Stimulated activated CD4-positive, alpha-beta T cell treated with anti-CD3 and anti-CD28 coated beads, Interleukin-15, amount 100 ng/mL, for 48 hours (primary cell): ENCODE measurements around the gene CUX1.

ENCODE experiments used
- DNase-seq, 2 donors: peaks; one replicate each; pipeline ENCODE4 v3.0.0-alpha.2; 2020; ENCODE audit warnings: low read depth in 2 of 2

Gene CUX1

GRCh38 chr7:101935521-101936141 lies 118.2 kb downstream of the CUX1 start:
- no peak for DNase-seq

- no peak for DNase-seq
Observed at GRCh38 chr7:101936223-101936610, 118.8 kb downstream of the CUX1 start.

GRCh38 chr7:101936611-101937231 lies 119.3 kb downstream of the CUX1 start:
- no peak for DNase-seq

DNA sequence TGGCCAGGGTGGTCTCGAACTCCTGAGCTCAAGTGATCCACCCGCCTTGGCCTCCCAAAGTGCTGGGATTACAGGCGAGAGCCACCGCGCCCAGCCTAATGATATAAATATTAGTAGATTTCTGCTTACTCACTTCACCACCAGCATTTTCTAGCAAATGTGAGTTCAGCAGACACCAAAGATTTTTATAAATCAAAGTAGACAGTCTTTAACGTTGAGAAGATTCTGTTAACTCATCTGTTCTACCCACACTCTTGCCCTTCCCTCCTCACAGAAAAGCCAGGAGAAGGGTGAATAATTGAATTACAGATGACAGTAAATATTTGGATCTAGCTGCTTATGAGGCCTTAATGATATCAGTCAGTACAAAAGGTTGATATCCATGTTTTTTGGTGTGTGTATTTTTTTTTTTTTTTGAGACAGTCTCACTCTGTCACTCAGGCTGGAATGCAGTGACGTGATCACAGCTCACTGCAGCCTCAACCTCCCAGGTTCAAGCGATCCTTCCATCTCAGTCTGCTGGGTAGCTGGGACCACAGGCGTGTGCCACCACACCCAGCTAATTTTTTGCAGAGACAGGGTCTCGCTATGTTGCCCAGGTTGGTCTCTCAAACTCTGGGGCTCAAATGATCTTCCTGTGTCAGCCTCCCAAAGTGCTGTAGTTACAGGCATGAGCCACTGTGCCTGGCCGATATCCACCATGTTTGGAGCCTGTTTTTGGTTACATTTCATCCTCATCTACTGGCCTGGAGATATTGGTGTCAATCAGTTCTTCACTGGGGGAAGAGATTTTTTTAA lies 120.5 kb downstream of the CUX1 start:
- DNase-seq: no peak

GRCh38 chr7:101939136-101939695 lies 121.8 kb downstream of the CUX1 start:
- no peak for DNase-seq

GRCh38 chr7:101940151-101940550 lies 122.7 kb downstream of the CUX1 start:
- DNase-seq: no peak

- DNase-seq: no peak
Observed at GRCh38 chr7:101940830-101941229, 123.4 kb downstream of the CUX1 start.

DNA sequence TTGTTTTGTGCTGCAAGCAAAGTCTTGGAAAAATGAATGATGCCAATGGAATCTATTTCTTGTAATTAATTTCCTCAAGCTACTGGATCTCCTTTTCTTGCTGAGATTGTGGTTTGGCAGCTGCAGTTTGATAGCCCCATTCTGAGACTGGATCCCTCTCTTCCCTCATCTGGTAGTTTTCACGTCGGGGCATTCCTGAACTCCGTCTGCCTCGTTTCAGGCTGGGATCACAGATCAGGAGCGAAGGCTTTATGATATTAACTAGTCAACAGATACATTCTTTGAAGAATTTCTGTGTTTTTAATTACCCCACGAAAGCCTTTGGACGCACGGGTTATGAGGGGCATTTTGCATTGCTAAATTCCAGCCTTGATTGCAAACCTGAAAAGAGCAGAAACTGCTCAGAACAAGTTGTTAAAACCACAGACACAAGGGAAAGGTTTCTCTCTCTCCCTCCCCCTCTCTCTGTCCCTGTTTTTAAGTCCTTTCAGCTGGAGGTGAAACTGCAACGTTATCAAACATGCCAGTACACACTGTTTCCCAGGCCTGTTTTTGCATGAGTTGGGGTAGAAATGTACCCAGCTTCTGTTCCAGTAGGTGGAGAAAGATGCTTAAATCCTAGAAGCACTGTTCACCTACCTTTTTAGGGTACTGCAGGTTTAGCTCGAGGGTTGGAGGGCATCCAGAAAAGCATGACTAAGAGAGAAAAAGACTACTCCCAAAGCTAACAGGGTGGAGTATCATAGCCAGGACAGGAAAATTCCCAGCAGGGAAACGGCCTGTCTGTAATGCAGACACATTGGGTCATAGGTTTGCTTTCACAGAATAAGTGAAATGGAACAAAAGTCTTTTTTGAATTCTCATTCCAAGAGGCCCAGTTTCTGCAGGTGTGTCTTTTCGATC lies 124.3 kb downstream of the CUX1 start:
- no peak for DNase-seq

- DNase-seq: no peak
Observed at GRCh38 chr7:101942603-101943210, 125.3 kb downstream of the CUX1 start.

DNA sequence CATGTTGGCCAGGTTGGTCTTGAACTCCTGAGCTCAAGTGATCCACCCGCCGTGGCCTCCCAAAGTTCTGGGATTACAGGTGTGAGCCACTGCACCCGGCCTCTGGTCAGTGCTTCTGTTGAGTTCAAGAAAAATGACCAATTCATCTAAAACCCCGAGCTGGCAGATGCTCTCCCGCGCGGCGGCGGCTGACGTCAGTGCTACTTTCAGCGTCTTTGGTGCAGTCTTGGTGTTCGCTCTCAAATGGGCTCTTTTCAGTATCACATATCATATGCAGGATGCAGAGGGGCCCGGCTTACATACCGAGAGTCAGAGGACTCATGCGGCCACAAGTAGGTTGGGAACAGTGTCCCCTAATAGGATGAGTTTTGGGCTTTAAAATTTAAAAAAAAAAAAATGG lies 125.9 kb downstream of the CUX1 start:
- DNase-seq: no peak

DNA sequence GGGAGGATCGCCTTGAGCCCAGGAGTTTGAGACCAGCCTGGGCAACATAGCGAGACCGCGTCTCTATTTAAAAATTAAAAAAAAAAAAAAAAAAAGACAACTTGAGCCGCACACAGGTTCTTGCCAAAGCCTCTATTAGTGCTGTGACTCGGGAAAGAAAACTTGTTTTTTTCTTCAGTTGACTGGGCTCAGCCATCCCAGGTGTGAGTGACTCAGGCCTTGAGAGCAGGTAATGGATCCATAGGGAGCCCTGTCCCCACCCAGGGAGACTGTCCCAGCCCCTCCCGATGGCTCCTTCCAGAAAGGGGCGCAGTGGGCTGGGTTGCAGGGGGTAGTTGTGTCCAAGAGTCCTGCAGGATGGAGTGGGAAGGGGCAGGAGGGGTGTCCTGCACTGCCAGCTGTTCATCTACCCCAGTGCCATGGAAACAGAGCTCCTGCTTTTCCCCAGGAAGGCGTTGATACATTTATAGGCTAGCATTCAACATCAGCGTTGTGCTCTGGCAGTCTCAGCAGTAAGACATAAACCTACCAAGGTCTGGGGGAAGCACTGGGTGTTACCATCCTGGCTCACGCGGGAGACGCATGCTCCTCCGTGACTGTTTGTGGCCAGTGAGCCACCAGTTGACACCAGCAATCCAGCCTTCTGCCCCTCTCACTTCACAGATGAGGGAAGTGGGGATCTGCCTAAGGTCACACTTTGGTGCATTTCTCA lies 126.6 kb downstream of the CUX1 start:
- DNase-seq: no peak

DNA sequence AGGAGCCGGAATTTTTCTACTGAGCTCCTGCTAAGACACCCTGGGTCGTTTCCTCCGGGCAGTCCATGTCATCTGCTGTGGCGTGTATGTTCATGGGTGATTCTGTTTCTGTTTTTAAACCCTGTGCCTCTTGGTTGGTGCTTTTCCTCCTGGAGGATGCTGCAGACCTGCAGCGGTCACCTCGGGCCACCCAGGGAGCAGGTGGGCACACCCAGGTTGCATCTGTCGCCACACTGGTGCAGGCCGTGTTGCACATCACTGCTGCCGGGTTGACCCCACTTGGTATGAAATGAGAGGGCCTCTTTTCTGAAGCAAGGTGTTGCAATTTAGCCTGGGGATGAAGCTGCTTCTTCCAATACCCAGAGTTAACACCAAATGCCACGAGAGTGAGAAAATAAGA lies 127.2 kb downstream of the CUX1 start:
- DNase-seq: no peak

GRCh38 chr7:101945034-101945758 lies 127.8 kb downstream of the CUX1 start:
- no peak for DNase-seq

DNA sequence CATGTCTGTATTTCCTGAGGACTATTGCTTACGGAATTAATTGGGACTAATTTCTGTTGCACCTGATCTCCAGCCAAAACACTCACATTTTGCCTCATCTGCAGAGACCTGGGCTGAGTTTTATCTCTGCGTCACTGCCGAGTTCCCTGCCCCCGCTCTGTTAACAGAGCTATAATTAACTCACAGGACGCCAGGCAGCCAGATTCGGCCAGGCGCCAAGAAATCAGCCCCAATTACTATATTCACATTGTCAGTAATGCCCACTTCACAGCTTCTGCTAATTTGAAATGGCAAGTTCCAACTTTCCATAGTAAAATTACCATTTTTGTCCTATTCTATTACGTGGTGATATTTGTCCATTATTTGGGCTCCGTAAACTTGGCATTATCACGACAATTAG lies 130.5 kb downstream of the CUX1 start:
- DNase-seq: no peak

DNA sequence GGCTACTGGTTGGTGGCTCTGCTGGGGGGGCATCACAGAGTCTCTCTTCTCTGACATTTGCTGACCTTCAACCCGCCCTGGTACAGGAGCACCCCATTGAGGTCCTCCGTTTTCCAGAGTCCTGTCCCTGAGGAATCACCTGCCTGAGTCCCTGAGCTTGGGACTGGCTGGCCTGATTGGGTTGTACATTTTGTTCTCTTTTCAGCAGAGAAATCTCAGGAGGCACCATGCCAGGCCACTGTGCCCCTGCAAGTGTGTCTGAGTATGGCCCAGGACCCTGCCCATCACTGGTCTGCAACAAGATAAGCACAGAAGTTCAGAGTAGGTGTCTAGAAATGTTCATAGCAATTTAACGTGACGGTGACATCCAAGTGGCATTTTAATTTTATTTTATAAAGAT lies 131.2 kb downstream of the CUX1 start:
- no peak for DNase-seq

- no peak for DNase-seq
Observed at GRCh38 chr7:101950450-101951119, 133.2 kb downstream of the CUX1 start.

DNA sequence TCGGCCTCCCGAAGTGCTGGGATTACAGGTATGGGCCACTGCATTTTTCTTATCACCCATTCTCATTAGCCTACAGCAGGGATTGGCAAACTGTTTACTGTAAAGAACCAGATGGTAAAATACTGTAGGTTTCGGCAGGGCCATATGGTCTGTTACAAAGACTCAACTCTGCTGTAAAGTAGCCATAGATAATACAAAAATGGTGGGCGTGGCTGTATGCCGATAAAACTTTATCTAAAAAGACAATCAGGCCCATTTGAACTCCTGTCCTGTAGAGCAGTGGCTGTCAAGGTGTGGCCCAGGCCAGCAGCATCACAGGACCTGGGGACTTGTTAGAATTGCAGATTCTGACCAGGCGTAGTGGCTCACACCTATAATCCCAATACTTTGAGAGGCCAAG lies 134.3 kb downstream of the CUX1 start:
- DNase-seq: no peak

DNA sequence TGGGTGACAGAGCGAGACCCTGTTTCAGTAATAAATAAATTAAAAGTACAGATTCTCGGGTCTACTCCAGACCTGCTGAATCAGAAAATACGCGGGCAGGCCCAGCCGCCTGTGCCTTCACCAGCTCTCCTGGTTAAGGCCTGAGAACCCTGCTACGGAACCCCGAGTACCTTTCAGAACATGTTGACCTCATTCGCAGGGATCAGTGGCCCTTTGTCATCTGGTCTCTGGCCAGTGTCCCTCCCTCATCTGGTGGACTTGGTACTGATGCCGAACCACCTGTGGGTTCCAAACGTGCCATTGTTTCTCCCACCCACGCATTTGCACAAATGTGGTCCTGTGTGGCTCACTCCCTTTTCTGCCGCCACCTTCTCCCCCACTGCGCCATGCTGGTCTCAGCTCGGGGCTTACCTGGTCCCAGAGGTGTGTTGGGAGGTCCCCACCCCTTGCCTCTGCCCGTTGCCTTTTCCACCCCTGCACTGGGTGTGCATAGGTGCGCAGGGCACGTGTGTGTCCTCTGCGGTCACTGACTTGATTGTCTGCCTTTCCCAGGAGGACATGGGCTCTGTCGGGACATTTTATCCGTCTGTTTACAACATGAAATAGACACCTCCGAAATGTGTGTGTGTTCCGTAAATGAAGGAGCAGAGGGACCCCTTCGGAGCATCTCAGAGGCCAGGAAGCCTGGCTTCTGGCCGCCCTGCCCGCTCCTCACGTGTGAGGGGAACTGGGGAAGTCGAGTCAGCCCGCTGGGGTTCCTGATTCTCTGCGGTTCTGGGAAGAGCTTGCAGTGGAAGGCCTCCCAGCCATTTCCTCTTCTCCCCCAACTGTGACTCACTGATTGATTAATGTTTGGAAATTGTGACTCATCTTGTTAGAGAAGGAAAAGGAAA lies 135.2 kb downstream of the CUX1 start:
- no peak for DNase-seq
